Activated CD8-positive, alpha-beta memory T cell treated with anti-CD3 and anti-CD28 coated beads, Interleukin-2, amount 50 U/mL, for 1 hour (primary cell): ENCODE results near the gene SPG21.

Experiments used
- DNase-seq: peaks from one replicate; pipeline ENCODE4 v3.0.0-alpha.2; 2020; ENCODE audit errors: extremely low read depth

The SPG21 gene

DNA sequence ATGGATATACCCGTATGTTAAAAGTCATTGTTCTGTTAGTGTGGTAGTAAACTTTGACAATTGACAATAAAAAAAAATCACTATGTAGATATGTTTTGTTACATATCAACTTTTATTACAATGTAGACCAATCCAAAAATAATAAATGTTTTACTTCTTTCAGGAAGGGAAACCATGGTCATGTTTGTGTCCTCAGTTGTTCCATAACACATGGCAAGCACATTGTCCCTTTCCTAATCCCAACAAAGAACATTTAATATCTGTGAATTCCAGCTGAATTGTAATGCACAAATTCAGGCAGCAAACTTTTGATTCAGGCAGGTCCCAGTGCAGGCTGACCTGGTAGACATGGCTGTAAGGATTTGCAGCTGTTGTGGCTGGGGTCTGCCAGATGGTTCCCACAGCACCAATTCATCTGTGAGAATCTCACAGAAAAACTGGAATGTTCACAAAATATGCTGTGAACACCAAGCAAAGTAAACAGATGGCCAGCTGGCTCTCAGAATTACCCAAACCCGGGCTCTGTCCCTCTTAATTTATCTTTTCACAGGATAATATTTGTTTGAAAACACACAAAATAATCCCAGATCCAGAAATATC is 1.9 kb upstream of the SPG21 start:
- DNase-seq = no peak

DNA sequence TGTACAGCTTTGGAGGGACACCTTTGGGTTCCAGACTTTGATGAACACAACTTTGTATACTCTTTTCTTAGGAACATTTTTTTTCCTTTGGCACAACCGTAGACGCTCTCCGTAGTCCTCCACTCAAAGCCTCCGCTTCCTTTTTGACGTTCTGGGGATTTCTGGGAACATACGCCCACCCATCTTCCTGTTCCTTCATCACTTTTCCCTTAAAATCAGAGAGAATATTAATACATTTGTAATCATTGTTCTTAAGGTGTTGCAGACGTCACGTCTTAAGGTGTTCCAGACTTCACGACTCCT is 405 bp upstream of the SPG21 start:
- no peak for DNase-seq

DNA sequence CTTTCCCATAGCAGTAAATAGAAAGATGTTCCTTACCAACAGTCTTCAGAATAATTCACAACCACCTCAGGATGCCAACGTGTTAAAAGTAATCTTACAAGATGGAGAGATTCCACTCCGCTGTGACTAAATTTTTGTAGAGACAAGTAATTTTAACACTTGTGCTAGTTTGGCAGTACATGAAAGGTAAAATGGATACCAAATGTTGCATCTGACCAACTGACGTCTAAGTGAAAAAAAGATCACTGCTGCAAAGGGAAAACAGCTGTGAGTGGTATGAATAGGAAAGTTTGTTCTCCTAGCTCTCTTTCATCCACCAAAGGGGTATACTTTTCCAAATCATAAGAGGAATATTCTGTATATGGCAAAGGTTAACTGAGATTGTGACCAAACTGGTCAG is 2.6 kb downstream of the SPG21 start:
- DNase-seq = no peak

DNA sequence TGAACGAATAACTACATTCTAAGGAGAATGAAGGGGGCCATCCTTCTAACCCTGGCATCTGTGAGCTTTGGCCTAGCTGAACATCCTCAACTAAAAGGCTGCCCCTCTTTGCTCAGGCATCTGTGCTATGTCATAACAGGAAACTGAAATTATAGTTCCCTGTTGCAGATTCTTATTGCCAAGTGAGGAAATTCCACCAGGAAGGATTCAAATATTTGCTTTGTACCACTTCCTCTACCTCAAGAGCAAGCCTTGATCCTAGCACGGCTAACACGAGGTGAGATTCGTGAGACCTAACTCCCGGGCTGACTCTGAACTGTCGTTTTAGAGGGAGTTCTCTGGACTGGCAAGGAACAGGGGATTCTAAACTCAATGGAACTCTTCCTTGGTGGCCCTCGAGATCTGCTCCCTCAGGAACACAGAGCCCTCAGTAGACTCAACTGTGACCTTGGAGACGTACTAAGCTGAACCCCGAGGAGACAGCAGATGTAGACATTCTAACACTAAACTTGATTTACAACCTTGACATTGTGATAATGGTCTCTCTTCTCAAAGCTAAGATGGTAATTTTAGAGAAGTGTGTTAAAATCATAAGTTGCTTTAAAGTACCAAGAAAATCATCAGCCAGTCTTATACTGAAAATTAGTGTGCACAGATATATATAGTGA is 4.2 kb downstream of the SPG21 start:
- DNase-seq = no peak

DNA sequence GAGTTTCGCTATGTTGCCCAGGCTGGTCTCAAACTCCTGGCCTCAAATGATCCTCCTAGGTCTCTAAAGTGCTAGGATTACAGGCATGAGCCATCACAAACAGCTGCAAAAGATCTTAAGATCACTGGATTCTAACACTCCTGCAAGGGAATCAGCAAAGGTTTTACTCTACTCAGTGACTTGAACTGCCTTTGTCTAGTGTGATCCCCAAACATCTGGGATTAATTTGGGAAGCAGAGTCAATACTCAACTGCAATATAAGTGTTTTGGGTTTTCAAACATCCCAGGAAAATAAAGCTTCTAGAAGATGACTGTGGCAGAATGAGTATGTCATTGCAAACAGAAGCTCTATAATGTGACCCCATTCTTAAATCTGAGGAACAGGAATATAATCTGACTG is 7.2 kb downstream of the SPG21 start:
- no peak for DNase-seq

DNA sequence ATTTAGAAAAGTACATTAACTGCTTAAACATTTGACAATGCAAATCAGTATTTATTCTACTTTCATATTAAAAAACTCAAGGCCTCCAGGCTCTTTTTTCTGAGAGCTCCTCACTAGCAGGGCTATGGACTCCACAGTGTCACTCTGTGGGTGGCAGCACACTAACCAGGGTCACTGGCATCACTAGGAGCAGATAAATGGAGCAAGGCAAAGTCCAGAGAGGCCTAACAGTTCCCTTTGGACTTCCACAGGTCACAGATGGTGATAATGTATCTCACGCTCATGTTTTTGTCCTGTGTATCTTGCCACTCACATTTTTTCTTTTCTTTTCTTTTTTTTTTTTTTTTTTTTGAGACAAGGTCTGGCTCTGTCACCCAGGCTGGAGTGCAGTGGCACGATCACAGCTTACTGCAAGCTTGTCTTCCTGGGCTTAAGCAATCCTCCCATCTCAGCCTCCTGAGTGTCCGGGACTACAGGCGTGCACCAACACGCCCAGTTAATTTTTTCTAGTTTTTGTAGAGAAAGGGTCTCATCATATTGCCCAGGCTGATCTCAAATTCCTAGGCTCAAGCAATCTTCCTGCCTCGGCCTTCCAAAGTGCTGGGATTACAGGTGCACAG is 7.8 kb downstream of the SPG21 start:
- no peak for DNase-seq

DNA sequence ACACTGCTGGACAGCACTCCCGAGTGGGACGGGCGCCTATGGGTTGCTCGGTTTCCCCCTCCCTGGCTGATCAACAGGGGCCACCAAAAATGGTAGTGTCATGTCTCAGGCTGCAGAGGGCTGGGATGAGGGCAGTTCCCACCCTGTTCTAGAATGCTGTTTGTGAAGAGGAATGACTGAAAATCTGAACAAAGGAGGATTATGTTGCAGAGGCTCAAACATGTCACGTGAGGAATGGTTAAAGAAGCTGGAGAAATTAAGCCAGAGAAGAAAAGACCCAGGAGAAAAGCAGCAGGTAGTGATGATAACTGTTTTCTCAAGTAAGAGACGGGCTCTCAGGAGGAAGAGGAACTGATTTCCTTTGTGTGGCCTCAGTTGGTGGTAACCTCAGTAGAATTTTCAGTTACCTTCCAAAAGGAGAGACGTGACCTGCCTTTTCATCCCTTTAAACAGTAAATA is 10.4 kb downstream of the SPG21 start:
- DNase-seq = no peak

DNA sequence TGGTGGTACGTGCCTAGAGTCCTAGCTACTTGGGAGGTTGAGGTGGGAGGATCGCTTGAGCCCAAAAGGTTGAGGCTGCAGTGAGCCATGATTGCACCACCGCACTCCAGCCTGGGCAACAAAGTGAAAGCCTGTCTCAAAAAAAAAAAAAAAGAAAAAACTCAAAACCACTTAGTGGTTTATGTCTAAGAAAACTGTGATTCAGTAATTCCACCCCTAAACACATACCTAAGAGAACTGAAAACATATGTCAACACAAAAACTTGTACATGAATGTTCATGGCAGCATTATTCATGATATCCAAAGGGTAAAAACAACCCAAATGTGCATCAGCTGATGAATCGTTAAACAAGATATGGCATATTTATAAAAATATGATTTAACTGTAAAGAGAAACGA is 14.3 kb downstream of the SPG21 start:
- no peak for DNase-seq

DNA sequence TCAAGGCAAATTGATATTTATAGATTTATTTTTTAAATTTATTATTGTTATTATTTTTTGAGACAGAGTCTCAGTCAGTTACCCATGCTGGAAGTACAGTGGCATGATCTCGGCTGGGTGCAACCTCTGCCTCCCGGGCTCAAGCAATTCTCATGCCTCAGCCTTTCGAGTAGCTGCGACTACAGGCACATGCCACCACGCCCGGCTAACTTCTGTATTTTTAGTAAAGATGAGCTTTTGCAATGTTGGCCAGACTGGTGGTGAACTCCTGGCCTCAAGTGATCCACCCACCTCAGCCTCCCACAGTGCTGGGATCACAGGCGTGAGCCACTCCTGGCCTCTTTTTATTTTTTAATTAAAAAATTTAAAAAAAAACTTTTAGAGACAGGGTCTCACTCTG is 19.0 kb downstream of the SPG21 start:
- DNase-seq = no peak

DNA sequence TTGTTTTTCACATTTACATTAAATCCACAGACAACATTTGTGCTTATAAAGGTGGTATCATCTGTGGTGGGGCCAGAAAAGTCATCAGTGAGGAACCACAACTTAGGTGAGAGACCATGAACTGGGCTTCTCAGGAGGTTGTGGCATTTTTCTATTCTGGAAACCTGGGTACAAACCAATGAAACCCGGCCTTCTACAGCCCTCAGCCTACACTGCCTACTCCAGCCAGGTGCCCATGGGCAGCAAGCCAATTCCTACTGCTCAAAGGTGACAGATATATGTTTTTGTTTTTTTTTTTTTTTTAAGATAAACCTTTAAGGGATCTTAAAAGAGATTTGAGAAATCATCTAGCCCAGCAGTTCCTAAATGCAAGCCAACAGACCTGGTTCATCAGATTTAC is 20.3 kb downstream of the SPG21 start:
- no peak for DNase-seq

DNA sequence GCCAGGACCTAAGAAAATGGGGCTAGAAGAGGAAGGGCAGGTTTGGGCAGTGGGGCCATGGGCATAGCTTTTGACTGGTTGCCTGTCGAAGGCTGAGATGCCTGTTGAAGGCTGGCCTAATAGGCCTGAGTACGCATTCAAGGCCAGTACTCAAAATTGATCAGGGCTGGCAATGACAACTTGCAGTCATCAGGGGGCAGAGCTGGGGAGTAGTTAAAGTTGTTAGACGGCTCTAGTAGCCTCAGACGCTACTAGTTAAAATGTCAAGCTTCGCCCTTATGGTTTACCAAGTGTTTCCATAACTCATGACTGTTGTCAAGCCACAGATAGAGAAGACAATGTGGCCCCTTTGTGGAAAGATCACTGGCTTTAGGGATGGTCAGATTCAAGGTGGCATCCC is 28.7 kb downstream of the SPG21 start:
- no peak for DNase-seq

DNA sequence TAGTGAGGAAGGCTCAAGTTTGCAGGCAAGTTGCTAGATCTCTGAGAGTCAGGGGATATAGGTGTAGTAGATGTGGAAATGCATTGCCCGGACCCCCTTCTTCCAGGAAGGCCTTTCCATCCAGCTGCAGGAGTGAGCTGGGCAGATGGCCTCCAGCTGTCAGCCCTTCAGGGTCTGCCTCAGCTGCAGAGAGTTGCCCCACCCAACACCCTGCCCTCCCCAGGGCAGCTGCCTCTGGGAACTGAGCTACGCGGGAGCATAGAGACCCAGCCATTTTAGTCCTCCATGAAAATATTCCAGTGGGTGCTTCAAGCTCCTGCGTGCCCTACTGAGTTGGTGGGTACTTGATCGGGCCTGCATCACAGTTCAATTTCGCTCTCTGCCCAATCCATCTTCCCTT is 29.6 kb downstream of the SPG21 start:
- DNase-seq = no peak

DNA sequence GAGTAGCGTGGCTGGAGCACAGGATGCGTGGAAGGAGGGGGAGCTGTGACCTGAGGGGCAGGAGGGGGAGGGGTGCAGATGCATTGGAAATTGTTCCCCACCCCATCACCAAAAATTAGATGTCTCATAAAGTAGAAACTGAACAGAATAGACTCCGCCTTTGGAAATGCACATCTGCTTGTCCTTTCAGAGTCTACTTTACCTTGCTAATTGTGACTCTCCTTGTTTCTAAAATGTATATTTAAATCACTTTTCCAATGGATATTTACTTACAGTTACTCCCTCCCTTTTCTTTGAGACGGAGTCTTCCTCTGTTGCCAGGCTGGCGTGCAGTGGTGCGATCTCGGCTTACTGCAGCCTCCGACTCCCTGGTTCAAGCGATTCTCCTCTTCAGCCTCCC is 30.6 kb downstream of the SPG21 start:
- no peak for DNase-seq

DNA sequence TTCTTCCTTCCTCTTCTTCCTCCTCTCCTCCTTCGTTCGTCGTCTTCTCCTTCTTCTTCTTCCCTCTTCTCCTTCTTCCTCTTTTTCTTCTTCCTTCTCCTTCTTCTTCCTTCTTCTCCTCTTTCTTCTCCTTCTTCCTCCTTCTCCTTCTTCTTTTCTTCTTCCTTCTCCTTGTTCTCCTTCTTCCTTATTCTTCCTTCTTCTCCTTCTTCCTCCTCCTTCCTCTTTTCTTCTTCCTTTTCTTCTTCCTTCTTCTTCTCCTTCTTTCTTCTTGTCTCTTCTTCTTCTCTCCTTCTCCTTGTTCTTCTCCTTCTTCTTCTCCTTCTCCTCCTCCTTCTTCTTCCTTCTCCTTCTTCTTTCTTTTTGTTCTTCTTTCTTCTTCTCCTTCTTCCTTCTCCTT is 35.3 kb downstream of the SPG21 start:
- DNase-seq = no peak

DNA sequence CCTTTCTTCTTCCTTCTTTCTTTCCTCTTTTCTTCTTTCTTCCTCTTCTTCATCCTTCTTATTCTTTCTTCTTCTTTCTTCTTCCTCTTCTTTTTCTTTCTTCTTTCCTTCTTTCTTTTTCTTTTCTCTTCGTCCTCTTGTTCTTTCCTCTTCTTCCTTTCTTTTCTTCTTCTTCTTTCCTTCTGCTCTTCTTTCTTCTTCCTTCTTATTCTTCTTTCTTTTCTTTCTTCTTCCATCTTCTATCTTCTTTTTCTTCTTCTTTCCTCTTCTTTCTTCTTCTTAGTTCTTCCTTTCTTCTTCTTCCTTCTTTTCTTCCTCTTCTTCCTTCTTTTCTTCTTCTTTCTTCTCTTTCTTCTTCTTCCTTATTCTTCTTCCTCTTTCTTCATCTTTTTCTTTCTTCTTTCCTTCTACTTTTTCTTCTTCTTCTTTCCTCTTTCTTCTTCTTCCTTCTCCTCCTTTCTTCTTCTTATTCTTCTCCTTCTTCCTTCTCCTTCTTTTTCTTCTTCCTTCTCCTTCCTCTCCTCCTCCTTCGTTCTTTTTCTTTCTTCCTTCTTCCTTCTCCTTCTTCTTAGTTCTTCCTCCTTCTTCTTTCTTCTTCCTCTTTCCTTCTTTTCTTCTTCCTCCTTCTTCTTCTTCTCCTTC is 37.8 kb downstream of the SPG21 start:
- DNase-seq = no peak

DNA sequence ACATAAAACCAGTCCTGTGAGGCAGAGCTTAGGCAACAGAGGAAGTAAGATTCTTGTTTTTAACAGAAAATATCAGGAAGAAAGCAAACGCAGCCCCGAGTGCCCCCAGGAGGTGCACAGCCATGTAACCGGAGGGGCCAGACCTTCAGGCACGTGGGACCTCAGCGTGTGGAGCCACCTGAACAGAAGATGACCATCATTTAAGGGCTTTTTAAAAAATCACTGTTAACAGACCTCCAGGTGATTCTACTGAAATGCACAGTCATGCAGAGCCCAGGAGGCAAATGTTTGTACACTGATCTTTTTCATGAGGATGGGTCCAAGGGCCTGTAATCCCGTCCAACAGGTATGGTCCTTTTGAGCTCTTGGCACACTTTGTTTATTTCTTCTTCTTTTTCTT is 38.8 kb downstream of the SPG21 start:
- DNase-seq = no peak

DNA sequence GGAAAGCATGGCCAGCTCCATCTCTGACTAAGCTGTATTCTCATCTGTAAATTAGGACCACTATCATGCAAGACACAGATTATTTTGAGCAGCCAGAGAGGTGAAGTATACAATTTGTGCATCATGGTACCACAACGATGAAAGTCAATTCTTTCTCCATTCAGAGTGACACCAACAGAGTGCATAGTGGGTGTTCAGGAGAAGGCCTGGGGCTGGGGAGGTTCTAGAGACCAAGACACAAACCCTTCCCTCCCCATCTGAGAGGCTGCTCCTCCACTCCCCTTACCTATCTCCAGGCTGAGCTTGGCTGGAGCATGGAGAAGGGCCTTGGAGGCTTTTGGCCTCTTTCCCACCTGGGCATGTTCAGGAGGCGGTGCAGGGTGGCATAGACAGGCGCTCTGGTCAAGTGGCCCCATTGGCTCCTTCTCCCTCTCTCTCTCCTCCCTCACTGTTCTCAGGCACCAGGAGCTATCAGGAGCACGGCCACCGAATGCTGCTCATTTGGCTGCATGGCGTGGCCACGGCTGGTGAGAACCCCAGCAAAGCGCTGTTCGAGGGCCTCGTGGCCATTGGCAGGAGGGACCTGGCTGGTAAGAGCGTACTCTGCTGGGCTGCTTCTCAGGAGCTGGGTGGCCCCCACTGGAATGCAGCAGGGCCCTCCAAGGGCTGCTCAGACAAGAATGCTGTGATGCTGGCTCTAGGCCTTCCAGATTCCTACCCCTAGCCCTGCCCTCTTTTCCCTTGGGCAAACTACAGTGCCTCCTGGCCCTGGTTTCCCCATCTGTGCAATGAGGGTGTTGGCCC is 40.1 kb downstream of the SPG21 start:
- no peak for DNase-seq

DNA sequence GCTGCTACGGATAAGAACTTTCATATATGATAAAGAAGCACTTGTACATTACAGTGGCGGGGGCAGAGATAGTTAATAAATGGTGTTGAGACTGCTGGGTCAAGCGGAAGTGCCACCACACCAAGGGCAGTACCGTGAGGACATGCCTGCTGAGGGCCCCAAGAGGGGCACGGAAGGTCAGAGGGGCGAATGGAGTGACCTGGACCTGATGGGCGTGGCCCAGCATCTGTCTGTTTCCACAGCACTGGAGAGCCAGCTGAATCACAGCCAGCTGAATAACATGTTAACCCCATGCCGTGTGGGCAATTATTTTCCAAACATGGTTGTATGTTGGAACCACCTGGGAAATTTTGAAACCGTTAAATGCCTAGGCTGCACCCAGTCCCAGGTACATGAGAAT is 40.8 kb downstream of the SPG21 start:
- DNase-seq = no peak

DNA sequence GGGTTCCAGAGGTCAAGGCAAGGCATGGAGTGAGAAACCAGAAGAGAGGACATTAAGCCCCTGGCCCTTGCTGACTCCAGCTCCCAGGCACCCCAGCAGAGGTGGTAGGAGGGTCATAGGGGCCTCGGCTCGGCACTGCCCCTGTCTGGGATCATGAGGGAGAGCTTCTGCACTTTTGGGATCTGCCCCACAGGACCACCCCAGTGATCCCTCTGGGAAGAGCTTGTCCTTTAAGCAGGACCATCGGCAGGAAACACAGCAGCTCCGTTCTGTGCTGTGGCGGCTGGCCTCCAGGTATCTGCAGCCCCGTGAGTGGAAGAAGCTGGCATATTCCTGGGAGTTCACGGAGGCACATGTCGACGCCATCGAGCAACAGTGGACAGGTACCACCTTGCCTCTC is 42.5 kb downstream of the SPG21 start:
- no peak for DNase-seq

DNA sequence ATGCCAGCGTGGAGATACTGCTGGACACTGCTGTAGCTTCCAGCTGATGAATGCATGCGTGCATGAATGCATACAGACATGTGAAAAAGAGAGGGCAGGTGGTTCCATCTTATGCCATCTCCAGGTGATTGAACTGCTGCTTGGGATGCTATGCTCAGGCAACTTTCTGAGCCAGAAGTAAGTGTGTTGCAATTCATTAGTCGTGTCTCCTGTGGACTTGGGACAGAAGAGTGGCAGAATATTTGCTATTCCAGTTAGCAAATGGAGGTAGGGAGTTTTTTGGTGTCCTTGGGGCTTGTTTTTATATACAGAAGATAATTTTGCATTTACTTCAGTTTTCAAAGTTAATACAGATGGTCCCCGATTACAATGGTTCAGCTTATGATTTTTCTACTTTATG is 44.8 kb downstream of the SPG21 start:
- no peak for DNase-seq

DNA sequence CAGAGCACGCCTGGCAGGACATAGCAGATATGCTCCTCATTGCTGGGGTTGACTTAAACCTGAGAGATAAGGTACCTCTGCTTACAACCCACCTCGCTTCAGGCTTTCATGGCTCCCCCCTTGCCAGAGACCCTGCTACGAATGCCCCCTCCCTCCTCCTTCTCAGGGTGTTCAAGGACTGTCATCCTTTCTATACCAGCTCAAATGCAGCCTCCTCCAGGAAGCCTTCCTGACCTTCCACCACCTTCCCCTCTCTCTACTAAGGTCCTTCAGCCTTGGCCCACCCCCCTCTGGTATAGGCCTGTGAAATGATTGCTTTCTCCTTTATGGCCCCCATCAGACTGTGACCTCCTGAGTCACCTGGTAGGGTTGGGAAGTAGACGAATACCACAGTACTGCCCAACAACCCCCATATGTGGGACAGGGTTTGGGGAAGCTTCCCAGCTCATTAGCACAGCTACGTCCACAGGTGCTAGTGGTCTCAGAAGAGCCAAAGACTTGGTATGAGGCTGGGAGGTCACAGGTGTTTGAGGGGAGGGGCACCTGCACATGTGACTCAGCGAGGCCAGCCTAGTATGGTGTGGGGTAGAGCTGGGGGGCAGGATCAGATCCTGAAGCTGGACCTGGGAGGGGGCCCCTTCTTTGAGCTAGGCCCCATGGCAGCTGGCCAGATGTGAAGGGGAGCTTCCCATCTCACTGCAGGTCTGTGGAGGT is 46.0 kb downstream of the SPG21 start:
- DNase-seq = no peak

DNA sequence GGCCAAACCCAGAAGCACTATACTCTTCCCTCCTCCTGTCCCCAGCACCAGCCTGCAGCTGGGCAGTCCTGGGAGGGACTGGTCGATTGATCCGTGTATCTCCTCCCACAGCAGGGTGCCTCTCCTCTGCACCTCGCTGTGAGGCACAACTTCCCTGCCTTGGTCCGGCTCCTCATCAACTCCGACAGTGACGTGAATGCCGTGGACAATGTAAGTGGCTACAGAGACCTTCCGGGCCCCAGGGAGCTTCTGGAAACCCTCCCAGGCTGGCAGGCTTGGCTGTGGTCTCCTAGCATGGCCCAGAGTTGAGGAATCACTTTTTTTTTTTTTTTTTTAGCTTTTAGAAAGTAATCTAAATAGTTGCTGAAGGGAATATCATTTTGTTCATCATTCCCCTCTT is 47.4 kb downstream of the SPG21 start:
- DNase-seq = no peak
